HuH-7.5 (cell line): ENCODE data around the gene CHAT.

Experiments used
- DNase-seq: peaks from one replicate; pipeline ENCODE4 v3.0.0; 2011; ENCODE audit warnings: low spot score

Gene CHAT

GRCh38 chr10:49688920-49689319 is 75.1 kb downstream of the CHAT start:
- DNase-seq = no peak

GRCh38 chr10:49689882-49690510 is 76.2 kb downstream of the CHAT start:
- no peak for DNase-seq

- no peak for DNase-seq
These were observed 77.0 kb downstream of the CHAT start for GRCh38 chr10:49690698-49691356.

GRCh38 chr10:49691588-49691987 is 77.8 kb downstream of the CHAT start:
- no peak for DNase-seq

- DNase-seq = no peak
These were observed 80.6 kb downstream of the CHAT start for GRCh38 chr10:49694466-49694865.

GRCh38 chr10:49696311-49696710 is 82.5 kb downstream of the CHAT start:
- DNase-seq = no peak

GRCh38 chr10:49698679-49699078 is 84.8 kb downstream of the CHAT start:
- no peak for DNase-seq

- DNase-seq = no peak
These were observed 86.4 kb downstream of the CHAT start for GRCh38 chr10:49700211-49700610.

GRCh38 chr10:49700997-49701396 is 87.2 kb downstream of the CHAT start:
- no peak for DNase-seq

GRCh38 chr10:49707585-49707984 is 93.7 kb downstream of the CHAT start:
- DNase-seq = no peak

- DNase-seq = no peak
These were observed 96.1 kb downstream of the CHAT start for GRCh38 chr10:49709934-49710333.

GRCh38 chr10:49710966-49711365 is 97.1 kb downstream of the CHAT start:
- no peak for DNase-seq

GRCh38 chr10:49711481-49711880 is 97.6 kb downstream of the CHAT start:
- no peak for DNase-seq

- DNase-seq = no peak
These were observed 99.4 kb downstream of the CHAT start for GRCh38 chr10:49713266-49713665.
